Measurements from ENCODE around the gene PSTPIP2. TPM values are rescaled to one million over a fixed set of nuclear protein-coding genes. Genes with fewer than 3 reads are reported as not detected.

The PSTPIP2 gene
- total and polyA plus RNA-seq, 2 of the 13 experiments (the other 11 are each of a cell fraction or from before 2014, with no cell fraction given): 0.25 to 0.27 TPM

DNA sequence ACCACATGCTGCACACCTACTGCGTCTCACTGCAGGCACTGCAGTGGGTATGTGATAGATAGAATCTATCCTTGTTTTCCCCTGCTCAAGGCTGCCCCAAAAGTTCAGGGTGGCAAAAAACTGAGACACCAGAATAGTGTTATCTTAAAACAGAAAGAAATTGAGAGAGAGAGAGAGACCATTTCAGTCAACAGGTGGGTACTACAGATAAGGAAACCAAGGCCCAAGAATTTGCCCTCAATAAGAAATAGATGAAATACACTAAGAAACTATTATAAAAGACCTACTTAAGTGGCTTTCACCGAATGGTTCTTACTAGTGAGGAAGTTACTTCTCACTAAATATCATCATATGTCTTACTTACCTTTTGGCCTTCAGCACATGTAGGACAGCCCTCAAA is 132.8 kb downstream of the PSTPIP2 start:
- no peak overlapping the region for H2AFZ ChIP-seq (ENCODE audit: low read length)
- no peak overlapping the region for H3K4me3 ChIP-seq (replicated peaks in 1 of 3; ENCODE audit: insufficient read depth in 1 of 3, low read depth in 2 of 3, low read length in 3 of 3)
- FAIRE-seq: no peak
- in situ Hi-C loops (cut with HindIII; ENCODE audit: extremely low pct_ligation_motif_present, low pct_unique_long_range_greater_than_20kb): no loop called here
- no peaks in the 10 kb centered on the region for H3K27me3 ChIP-seq (ENCODE audit: control insufficient read depth in 1 of 2, insufficient read depth in 2 of 2, low read length in 2 of 2)
- no peaks in the 10 kb centered on the region for H4K20me1 ChIP-seq (ENCODE audit: insufficient read depth, low read length)
- no TSS peak for BruUV-seq (replicated peaks)
- ChIA-PET POLR2A (no interaction called here), CTCF (ENCODE audit: low intra/inter-chr PET ratio, low total read pairs) (no interaction called here)
- H3K79me2 ChIP-seq (ENCODE audit: insufficient read depth, low read length): no peaks in the 10 kb centered on the region
- ATAC-seq: no peak
- no peak overlapping the region for H3K4me2 ChIP-seq (ENCODE audit: low read depth, low read length)
- no peak for DNase-seq (ENCODE audit: low spot score)
- intact Hi-C loops (cut with micrococcal nuclease; ENCODE audit: unreplicated experiment): loop anchor here (10.0 kb wide), 1 partner anchor 136 kb away; the partner anchor contains the start of gene PSTPIP2
- H3K27ac ChIP-seq (ENCODE audit: extremely low read length, insufficient read depth, low read length): no peak overlapping the region
- TF ChIP-seq ZNF761 (CRISPR knock-in tag; conservative IDR thresholded peaks at IDR 0.05) (no peak), TAF1 (CRISPR knock-in tag; IDR thresholded peaks at IDR 0.05) (no peak), ZNF510 (CRISPR knock-in tag; IDR thresholded peaks at IDR 0.05; ENCODE audit: low read depth) (no peak), ZFP36L2 (CRISPR knock-in tag; IDR thresholded peaks at IDR 0.05) (no peak), HOXA7 (CRISPR knock-in tag; IDR thresholded peaks at IDR 0.05) (no peak), AHR (CRISPR knock-in tag; IDR thresholded peaks at IDR 0.05) (no peak), FOXC1 (CRISPR knock-in tag; IDR thresholded peaks at IDR 0.05; ENCODE audit: borderline replicate concordance) (no peak)
- TF ChIP-seq, protein P1, sequence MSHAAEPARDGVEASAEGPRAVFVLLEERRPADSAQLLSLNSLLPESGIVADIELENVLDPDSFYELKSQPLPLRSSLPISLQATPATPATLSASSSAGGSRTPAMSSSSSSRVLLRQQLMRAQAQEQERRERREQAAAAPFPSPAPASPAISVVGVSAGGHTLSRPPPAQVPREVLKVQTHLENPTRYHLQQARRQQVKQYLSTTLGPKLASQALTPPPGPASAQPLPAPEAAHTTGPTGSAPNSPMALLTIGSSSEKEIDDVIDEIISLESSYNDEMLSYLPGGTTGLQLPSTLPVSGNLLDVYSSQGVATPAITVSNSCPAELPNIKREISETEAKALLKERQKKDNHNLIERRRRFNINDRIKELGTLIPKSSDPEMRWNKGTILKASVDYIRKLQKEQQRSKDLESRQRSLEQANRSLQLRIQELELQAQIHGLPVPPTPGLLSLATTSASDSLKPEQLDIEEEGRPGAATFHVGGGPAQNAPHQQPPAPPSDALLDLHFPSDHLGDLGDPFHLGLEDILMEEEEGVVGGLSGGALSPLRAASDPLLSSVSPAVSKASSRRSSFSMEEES (CRISPR knock-in tag; IDR thresholded peaks at IDR 0.05): no peak
- TF ChIP-seq, protein P2, sequence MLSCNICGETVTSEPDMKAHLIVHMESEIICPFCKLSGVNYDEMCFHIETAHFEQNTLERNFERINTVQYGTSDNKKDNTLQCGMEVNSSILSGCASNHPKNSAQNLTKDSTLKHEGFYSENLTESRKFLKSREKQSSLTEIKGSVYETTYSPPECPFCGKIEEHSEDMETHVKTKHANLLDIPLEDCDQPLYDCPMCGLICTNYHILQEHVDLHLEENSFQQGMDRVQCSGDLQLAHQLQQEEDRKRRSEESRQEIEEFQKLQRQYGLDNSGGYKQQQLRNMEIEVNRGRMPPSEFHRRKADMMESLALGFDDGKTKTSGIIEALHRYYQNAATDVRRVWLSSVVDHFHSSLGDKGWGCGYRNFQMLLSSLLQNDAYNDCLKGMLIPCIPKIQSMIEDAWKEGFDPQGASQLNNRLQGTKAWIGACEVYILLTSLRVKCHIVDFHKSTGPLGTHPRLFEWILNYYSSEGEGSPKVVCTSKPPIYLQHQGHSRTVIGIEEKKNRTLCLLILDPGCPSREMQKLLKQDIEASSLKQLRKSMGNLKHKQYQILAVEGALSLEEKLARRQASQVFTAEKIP (CRISPR knock-in tag; IDR thresholded peaks at IDR 0.05; ENCODE audit: borderline replicate concordance): no peak
- TF ChIP-seq, protein P3, sequence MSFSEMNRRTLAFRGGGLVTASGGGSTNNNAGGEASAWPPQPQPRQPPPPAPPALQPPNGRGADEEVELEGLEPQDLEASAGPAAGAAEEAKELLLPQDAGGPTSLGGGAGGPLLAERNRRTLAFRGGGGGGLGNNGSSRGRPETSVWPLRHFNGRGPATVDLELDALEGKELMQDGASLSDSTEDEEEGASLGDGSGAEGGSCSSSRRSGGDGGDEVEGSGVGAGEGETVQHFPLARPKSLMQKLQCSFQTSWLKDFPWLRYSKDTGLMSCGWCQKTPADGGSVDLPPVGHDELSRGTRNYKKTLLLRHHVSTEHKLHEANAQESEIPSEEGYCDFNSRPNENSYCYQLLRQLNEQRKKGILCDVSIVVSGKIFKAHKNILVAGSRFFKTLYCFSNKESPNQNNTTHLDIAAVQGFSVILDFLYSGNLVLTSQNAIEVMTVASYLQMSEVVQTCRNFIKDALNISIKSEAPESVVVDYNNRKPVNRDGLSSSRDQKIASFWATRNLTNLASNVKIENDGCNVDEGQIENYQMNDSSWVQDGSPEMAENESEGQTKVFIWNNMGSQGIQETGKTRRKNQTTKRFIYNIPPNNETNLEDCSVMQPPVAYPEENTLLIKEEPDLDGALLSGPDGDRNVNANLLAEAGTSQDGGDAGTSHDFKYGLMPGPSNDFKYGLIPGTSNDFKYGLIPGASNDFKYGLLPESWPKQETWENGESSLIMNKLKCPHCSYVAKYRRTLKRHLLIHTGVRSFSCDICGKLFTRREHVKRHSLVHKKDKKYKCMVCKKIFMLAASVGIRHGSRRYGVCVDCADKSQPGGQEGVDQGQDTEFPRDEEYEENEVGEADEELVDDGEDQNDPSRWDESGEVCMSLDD (CRISPR knock-in tag; IDR thresholded peaks at IDR 0.05; ENCODE audit: borderline replicate concordance): no peak
- H3K4me1 ChIP-seq (ENCODE audit: insufficient read depth, low read length): peaks cover 14% of the 10 kb centered on the region
- 98% methylated on average over 2 of the region's 2 CpGs for WGBS (ENCODE audit: low lambda C conversion rate)
- peaks cover 12 to 46% of the 10 kb centered on the region in 2 experiments; a peak in 4 of 5 replicates for H3K36me3 ChIP-seq (replicated peaks in 1 of 2; ENCODE audit: control insufficient read depth in 1 of 2, insufficient read depth in 2 of 2, low read length in 2 of 2)
- no peak overlapping the region for H3K9ac ChIP-seq (ENCODE audit: insufficient read depth, low read depth, low read length)
- no peaks in the 10 kb centered on the region for H3K9me3 ChIP-seq (ENCODE audit: low read length)

Measured in HepG2 (cell line).